Measurements from ENCODE around the gene TRPM1. TPM values are rescaled to one million over a fixed set of nuclear protein-coding genes. Genes with fewer than 3 reads are reported as not detected.

Gene TRPM1
- total RNA-seq, 1 experiment from 2014 or later: not detected

Other genes with a start within 250 kb of the TRPM1 start
- gene FAN1, start 197.8 kb downstream of the TRPM1 start, total RNA-seq (2014; rRNA removed; shearing (Covaris generic); ENCODE audit: low replicate concordance): 2.8 and 5.7 TPM in 2 replicates
- 2.4 and 16.3 TPM in 2 replicates for gene MTMR10, start 110.1 kb downstream of the TRPM1 start, total RNA-seq (2014; rRNA removed; shearing (Covaris generic); ENCODE audit: low replicate concordance)
- gene KLF13, start 225.1 kb upstream of the TRPM1 start, total RNA-seq (2014; rRNA removed; shearing (Covaris generic); ENCODE audit: low replicate concordance): 39.1 and 47.2 TPM in 2 replicates